ENCODE data around the gene GNAS.
"Not testable (repeated sequence)": the region's sequence is repeated elsewhere in the genome, so short reads cannot be mapped to it uniquely, and the experiment has no call there.

Gene GNAS

GRCh38 chr20:58852543-58853271 lies at the start of gene GNAS:
GNAS (plus strand) TSS chr20:58852716.
- no peak for DNase-seq

GRCh38 chr20:58803533-58803932 lies 49.0 kb upstream of the GNAS start:
- DNase-seq: no peak

- no peak for DNase-seq
Measured at GRCh38 chr20:58807801-58808200, 44.7 kb upstream of the GNAS start.

GRCh38 chr20:58808271-58809046 lies 44.1 kb upstream of the GNAS start:
- no peak for DNase-seq

DNA sequence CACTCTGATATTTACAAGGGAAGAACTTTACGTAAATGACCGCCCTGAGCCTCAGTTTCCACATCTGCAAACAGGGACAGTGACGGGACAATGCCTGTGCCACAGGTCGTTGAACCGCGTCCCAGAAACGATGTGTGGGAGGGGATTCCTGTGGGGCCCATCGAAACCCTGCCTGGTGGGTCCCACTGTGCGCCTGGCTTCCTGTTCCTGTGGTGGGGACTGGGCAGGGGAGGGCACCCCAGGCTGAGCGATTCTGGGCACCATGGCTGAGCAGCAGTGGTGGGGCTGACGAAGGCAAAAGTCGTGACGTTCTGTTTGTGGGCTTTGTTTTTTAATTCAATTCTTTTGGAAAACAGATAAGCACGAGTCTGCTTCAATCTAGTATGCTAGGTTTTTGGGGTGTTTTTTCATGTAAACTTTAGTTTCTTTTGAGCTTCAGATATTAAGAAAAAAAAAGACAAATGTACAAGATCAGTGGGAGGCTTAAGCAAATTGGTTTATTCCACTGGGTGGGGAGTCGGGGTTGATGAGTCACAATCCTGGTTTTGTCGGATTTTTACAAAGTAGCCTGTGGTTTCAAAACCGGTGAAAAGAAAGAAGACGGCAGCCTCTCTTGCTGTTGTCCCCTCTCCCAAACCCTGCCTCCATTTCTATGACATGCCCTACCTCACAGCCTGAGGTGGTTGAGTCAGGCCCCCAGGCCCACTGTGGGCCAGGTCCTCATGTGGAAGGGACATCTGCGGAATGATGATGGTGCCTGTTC lies 42.2 kb upstream of the GNAS start:
- no peak for DNase-seq

DNA sequence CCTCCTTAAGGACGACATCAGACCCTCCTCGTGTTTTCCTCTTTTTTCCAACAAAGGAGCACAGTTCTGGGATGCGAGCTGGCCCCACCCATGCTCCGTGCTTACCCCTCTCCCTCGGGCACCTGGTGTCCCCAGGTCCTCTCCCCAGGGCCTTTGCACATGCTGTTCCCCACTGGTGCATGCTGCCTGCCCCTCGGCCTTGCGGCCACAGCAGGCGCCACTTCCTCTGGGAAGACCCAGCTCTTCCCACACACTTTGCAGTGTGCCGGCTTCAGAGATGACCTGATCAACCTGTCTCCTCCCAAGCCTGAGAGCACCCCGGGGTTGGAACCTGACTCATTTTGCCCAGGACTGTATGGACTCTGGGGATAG lies 41.7 kb upstream of the GNAS start:
- DNase-seq: no peak

- no peak for DNase-seq
Measured at GRCh38 chr20:58811334-58811733, 41.2 kb upstream of the GNAS start.

DNA sequence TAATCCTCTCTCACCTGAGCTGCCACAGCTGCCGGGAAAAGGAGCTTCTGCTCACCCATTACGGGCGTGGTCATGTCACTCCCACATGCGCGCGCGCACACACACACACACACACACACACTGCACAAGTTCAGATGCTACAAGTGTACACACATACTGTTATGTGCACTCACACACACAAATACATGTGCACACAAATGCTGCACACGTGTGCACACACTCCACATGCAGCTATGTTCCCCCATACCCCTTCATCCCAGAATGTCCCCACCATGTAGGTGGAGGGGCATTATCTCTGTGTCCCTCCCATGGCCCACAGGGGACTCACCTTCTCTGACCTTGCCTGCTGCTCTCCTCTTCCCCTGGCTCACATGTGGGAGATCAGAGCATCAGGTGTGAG lies 39.1 kb upstream of the GNAS start:
- no peak for DNase-seq

DNA sequence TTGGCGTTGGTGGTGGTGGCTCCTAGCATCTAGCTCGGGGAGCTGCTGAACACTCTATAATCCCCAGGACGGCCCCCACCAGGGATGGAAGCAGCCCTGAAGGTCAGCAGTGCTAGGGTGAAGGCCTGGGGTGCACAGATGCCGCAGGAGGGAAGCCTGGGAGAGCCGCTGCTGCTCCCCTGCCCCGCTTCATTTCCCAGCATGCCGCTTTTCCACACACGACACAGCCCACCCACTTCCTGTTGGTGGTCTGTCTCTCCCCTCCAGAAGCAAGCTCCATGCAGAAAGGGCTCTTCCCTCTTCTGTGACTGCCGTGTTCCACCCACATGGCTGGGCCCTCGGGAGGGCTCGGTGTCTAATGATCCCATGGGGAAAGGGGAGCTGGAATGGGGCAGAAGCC lies 37.1 kb upstream of the GNAS start:
- no peak for DNase-seq

DNA sequence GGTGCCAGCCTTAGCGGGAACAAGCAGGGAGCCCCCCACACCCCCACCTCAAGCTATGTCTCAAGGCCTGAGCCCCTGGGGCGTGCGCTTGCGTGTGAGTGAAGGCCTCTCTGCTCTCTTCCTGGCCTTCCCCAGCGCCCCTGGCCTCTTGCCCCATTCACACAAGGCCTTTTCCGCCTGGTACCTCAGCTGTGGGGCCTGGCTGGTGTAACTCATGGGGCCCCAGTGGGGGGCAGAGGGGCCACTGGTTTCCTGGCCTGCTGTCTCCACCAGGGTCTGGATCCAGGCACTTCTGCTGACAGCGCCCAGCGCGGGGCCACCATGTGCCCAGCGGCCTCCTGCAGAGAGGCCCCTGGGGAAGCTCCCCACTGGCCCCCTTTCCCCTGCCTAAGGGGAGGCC lies 36.5 kb upstream of the GNAS start:
- no peak for DNase-seq

GRCh38 chr20:58816957-58817651 lies 35.4 kb upstream of the GNAS start:
- no peak for DNase-seq

DNA sequence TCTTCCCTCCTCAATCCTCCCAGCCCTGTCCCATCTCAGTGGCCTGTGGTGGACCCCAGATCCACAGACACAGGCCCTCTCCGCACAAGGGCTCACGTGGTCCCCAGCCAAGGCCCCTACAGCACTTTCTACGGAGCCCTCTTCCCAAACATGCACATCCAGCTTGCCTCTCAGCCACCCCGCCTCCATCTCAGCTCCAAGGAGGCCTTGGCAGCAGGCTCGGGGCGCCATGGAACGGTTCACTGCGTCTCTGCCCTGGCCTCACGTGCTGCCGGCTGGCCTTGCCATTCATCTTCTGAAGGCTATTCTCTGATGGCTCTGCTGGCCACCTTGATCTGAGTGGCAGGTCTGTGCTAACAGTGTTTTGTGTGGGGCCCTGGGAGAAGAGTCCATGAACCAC lies 34.8 kb upstream of the GNAS start:
- no peak for DNase-seq

DNA sequence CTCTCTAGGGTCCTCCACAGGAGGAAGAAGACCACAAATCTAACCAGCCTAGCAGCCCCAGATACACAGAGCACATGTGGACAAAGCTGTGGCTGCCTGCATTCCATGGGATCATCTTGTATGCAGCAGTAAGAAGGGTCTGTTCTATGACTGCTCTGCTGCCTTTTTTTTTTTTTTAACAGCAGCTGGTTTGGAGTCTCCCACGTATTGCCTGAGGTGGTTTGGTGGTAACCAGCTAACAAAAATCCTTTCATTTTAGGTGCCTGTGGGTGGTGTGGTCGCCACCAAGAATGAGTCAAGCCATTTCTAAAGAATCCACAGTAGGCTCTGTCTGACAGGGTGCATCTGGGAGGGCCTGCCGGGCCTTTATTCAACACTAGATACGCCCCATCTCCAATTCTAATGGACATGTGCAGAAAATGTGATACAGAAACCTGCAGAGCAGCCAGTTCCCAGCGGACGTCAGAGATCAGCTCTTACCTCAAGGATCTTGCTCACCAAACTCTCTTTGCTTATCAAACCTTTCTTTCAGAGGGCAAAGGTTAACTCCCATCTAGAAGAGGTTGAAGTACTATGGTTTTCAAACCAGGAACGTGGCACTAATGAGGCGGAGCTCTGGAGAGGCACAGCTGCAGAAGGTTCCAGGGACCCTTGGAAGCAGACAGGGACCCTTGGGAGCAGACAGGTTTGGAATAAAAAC lies 33.8 kb upstream of the GNAS start:
- DNase-seq: peak; percentile 50

DNA sequence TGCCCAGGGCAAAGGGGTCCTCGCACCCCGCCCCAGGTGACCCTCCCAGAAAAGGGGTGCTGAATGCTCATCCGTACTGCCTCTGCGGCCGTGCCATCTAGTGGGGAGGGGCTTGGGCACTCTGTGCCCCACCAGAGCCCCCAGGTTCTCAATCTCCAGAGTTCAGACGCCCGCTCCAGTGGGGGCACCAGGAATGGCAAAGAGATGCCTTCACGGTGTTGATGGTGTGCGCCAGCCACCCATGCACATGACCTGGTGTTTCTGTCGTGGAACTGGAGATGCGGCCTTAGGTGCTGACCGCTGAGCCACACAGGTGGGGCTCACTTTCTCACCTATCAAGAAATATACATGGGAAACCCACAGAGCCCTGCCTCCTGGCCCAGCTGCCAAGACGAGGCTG lies 32.6 kb upstream of the GNAS start:
- DNase-seq: no peak

DNA sequence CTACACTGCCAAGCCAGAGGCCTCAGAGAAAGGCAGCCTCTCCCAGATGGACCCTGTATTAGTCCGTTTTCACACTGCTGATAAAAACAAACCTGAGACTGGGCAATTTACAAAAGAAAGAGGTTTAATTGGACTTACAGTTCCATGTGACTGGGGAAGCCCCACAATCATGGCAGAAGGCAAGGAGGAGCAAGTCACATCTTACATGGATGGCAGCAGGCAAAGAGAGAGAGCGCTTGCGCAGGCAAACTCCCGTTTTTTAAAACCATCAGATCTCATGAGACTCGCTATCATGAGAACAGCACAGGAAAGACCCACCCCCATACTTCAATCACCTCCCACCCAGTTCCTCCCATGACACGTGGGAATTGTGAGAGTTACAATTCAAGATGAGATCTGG lies 32.0 kb upstream of the GNAS start:
- DNase-seq: not testable (repeated sequence)

GRCh38 chr20:58822149-58822548 lies 30.4 kb upstream of the GNAS start:
- DNase-seq: no peak

DNA sequence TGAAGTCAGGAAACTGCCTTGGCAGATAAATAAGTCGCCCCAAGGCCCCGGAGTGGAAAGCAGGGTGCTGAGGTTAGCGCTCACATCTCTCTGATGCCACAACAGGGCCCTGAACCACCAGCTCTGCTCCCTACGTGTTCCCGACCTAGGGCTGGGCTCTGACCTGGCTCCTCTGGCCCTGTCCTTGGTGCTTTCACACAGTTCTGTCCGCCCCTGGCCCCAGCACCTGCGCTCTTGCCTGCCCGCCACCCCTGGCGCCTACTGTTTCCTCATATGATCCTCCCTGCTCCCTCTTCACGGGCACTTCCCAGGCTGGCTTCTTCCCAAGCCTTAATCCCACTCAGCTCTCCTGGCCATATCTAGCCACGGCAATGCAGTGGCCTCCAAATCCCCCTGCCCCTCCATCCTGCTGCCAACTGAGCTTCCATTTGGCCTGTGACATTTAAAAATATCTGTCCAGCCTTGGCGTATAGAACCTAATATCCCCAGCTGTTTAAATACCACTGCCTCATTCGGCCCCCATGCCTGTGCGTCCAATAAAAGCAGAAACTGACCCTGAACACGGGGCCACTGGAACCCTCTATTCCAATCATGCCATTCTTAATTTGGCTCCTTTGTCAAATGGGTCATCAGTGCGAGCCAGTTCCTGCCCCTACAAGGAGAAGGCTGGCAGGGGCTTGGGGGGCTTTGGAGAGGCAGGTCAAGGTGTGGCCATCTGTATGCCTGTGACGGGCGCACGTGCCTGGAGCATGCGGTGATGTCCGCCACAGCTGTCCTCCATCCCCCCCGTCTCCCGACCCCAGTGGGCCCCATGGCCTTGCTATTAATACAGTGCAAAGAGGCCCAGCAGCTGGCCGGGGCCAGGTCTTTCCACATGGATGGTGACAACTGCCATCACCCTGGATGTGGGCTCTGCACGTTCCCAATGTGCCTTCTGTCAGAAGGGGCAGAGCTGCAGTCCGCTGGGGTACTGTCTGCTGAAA lies 29.5 kb upstream of the GNAS start:
- DNase-seq: no peak

DNA sequence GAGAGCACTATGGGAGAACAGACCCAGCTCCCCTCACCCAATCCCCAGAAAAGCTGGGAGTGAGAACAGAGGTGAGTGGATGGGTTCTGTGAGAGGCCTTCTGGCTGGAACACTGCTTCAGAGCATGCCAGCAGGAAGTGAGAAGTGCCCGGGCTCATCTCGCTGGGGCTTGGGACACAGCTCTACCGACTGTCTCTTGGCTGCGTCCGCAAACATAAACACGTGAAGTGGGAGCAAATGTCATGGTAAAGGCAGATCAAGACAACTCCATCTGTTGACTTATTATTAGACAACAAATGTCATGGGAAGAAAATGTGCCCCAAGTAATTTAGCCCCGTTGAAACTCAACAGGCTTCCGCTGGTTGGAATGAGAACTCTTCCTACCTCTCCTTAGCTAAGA lies 27.7 kb upstream of the GNAS start:
- DNase-seq: no peak

- DNase-seq: no peak
Measured at GRCh38 chr20:58825450-58825849, 27.1 kb upstream of the GNAS start.

DNA sequence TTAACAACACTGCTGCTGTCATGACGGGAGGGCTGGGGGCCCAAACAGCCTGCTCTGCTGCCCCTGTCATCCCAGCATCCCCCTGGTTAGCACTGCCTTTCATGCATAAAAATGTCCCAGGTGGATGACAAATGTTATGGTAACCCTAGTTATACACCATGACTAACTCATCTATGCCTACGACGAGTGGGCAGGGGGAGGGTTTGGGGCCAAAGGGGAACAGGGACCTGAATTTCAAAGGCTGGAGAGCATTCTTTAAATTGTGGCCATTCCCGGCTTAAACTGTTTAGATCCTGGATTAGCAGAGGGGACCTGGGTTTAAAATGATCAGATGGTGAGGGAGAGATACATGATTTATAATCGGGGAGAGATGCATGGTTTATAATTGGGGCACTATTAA lies 26.2 kb upstream of the GNAS start:
- no peak for DNase-seq

- no peak for DNase-seq
Measured at GRCh38 chr20:58828136-58828535, 24.4 kb upstream of the GNAS start.
